ENCODE measurements around the gene DNAJB5. TPM values are rescaled to one million over a fixed set of nuclear protein-coding genes. Genes with fewer than 3 reads are reported as not detected.

The DNAJB5 gene
- total RNA-seq, 2 donors from 2014 or later: 1.6 to 8.5 TPM

DNA sequence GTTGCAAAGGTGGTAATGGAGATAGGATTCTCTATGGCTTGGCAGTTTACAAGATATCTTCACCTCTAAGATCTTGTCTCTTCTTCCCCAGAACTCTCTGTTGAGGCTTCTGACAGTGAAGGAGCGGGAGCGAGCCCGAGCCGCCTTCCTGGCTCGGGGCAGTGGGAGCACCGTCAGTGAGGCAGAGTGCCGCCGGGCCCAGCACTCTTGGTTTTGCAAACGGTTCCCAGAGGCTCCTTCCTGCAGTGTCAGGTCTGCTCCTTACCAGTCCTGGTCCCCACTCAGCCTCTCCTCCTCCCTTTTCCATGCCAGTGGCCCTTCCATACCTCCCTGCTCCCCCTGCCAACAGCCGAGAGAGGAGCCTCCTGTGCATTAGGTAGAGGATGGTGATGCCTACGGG is 12.6 kb upstream of the DNAJB5 start:
- no peaks in the 10 kb centered on the region for H3K4me1 ChIP-seq
- no peaks in the 10 kb centered on the region for H3K27me3 ChIP-seq
- intact Hi-C loops (cut with DNase I): no loop called here
- no peak overlapping the region for H3K9ac ChIP-seq (ENCODE audit: low read depth in 2 of 2, low read length in 2 of 2)
- no peaks in the 10 kb centered on the region for H3K36me3 ChIP-seq
- TF ChIP-seq, protein P1, sequence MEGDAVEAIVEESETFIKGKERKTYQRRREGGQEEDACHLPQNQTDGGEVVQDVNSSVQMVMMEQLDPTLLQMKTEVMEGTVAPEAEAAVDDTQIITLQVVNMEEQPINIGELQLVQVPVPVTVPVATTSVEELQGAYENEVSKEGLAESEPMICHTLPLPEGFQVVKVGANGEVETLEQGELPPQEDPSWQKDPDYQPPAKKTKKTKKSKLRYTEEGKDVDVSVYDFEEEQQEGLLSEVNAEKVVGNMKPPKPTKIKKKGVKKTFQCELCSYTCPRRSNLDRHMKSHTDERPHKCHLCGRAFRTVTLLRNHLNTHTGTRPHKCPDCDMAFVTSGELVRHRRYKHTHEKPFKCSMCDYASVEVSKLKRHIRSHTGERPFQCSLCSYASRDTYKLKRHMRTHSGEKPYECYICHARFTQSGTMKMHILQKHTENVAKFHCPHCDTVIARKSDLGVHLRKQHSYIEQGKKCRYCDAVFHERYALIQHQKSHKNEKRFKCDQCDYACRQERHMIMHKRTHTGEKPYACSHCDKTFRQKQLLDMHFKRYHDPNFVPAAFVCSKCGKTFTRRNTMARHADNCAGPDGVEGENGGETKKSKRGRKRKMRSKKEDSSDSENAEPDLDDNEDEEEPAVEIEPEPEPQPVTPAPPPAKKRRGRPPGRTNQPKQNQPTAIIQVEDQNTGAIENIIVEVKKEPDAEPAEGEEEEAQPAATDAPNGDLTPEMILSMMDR (IDR thresholded peaks at IDR 0.05): no peak
- no peak overlapping the region for H3K4me3 ChIP-seq
- DNase-seq: no peak
- no peaks in the 10 kb centered on the region for H3K9me3 ChIP-seq
- H3K27ac ChIP-seq: no peak overlapping the region

DNA sequence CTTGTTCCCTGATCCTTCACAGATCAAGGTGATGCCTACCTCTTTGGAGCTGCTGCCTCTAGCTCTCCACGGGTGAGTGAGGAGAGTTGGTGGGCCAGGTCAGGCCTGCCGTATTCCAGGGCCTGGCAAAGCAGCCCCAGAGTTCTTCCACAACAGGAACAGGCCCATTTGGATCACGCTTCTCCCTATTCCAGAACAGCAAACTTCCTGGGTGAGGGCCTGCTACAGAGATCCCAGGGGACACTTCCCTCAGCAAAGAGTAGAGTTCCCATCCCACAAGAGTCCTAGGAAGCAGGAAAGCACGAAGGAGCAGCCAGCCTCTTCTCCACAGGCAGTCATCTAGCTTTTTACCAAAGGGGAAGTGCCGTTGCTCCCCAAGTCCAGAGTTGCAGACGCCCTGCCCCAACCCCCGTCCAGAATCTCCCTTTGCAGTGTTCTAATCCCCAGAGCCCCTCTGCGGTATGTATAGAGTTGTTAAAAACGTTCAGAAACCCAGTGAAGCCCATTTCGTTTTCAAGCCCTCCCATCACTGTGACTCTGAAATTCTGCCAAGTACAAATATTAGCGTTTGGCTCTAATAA is 9.3 kb upstream of the DNAJB5 start:
- Histone ChIP-seq H3K9me3 (no peaks in the 10 kb centered on the region), H3K4me3 (no peak overlapping the region), H3K9ac (ENCODE audit: low read depth in 2 of 2, low read length in 2 of 2) (no peak overlapping the region), H3K36me3 (no peaks in the 10 kb centered on the region), H3K4me1 (no peaks in the 10 kb centered on the region), H3K27ac (no peak overlapping the region), H3K27me3 (no peaks in the 10 kb centered on the region)
- no peak for DNase-seq
- TF ChIP-seq, protein P1 (IDR thresholded peaks at IDR 0.05): no peak
- intact Hi-C loops (cut with DNase I): no loop called here

DNA sequence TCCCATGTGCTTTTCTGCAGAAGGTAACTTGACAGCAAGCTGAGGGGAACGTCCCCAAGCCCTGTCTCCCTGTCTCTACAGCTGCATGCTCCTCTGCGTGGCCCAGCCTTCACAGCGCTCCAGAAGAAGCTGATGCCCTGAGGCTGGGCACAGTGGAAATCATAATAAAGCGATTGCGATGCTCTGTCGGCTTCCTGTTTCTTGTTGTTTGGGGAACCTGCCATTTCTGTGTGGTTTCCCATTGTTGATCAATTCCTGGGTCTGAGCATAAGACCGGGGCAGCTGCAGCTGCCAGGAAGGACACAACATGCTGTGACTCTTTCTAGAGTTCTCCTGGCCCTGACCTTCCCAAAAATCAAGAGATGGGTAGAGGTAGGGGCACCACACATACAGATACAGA is 7.2 kb upstream of the DNAJB5 start:
- Histone ChIP-seq H3K9me3 (no peaks in the 10 kb centered on the region), H3K27me3 (no peaks in the 10 kb centered on the region), H3K4me3 (no peak overlapping the region), H3K9ac (ENCODE audit: low read depth in 2 of 2, low read length in 2 of 2) (no peak overlapping the region), H3K36me3 (no peaks in the 10 kb centered on the region), H3K27ac (no peak overlapping the region), H3K4me1 (no peaks in the 10 kb centered on the region)
- TF ChIP-seq, protein P1 (IDR thresholded peaks at IDR 0.05): no peak
- DNase-seq: no peak
- intact Hi-C loops (cut with DNase I): no loop called here

DNA sequence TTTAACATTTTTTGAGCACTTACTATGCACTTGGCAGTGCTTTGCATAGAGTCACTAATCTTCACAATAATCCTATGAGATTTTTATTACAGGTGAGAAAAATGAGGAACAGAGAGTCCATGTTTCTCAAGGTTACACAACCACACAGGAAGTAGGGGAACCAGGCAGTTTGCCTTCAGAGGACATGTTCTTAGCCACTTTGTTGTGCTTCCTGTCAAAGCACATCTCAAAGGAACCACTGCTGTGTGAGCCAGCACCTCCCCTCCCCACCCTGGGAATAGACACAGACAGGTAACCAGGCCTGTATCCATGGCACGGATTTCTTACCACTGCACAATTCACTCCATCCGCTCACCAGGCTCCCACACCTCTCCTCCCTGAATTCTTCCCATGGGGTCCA is 6.3 kb upstream of the DNAJB5 start:
- intact Hi-C loops (cut with DNase I): no loop called here
- no peaks in the 10 kb centered on the region for H3K4me1 ChIP-seq
- H3K27me3 ChIP-seq: no peaks in the 10 kb centered on the region
- H3K9me3 ChIP-seq: no peaks in the 10 kb centered on the region
- H3K36me3 ChIP-seq: no peaks in the 10 kb centered on the region
- H3K4me3 ChIP-seq: no peak overlapping the region
- TF ChIP-seq, protein P1 (IDR thresholded peaks at IDR 0.05): no peak
- DNase-seq: no peak
- H3K27ac ChIP-seq: no peak overlapping the region
- H3K9ac ChIP-seq (ENCODE audit: low read depth in 2 of 2, low read length in 2 of 2): no peak overlapping the region

DNA sequence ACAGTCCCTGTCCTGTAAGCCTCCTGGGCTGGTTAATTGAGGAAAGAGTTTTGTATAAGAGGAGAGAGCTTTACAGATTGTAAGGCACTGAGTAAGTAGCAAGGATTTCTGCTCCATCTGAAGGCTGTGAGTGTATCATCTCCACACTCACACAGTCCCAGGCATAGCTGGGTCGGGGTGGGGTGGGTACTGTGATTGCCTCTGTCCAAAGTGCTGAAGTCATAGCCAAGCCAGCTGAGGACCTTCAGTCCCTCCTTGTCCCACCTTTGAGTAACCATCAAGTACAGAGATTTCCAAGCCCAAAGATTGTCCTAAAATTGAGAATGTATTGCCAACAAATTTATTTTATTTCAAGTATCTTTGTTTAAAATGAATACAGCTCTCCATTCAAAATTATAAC is 5.5 kb upstream of the DNAJB5 start:
- Histone ChIP-seq H3K9ac (ENCODE audit: low read depth in 2 of 2, low read length in 2 of 2) (no peak overlapping the region), H3K4me1 (no peaks in the 10 kb centered on the region), H3K4me3 (no peak overlapping the region), H3K27me3 (no peaks in the 10 kb centered on the region), H3K36me3 (no peaks in the 10 kb centered on the region), H3K27ac (no peak overlapping the region), H3K9me3 (no peaks in the 10 kb centered on the region)
- intact Hi-C loops (cut with DNase I): loop anchor here (2.0 kb wide), 1 partner anchor 83 kb away; no protein-coding TSS in a partner anchor
- no peak for DNase-seq
- TF ChIP-seq, protein P1 (IDR thresholded peaks at IDR 0.05): no peak

Measured in colonic mucosa (tissue), 4 donors.